WTC11 (cell line): ENCODE results near the gene PLEKHG5.

Source experiments
- CBFB ChIP-seq: sonication (generic); formaldehyde crosslinking; IDR thresholded peaks from 2 replicates; pipeline ENCODE4 v1.8.1; 2022; ENCODE audit warnings: mild to moderate bottlenecking, low read depth, missing genetic modification reagents
- ETV6 ChIP-seq: sonication (generic); formaldehyde crosslinking; IDR thresholded peaks from 2 replicates; pipeline ENCODE4 v1.8.1; 2022; ENCODE audit warnings: mild to moderate bottlenecking, missing genetic modification reagents
- JUN ChIP-seq: sonication (generic); formaldehyde crosslinking; IDR thresholded peaks from 2 replicates; pipeline ENCODE4 v1.8.0; 2023; ENCODE audit warnings: mild to moderate bottlenecking, missing genetic modification reagents
- TP53 ChIP-seq: sonication (generic); formaldehyde crosslinking; IDR thresholded peaks from 2 replicates; pipeline ENCODE4 v1.8.1; 2023; ENCODE audit warnings: mild to moderate bottlenecking, missing genetic modification reagents
- ZNF138 ChIP-seq: sonication (generic); formaldehyde crosslinking; conservative IDR thresholded peaks from 2 replicates; pipeline ENCODE4 v1.8.1; 2022; ENCODE audit warnings: mild to moderate bottlenecking, moderate library complexity, missing genetic modification reagents
- ZNF219 ChIP-seq: sonication (generic); formaldehyde crosslinking; IDR thresholded peaks from 2 replicates; pipeline ENCODE4 v1.8.0; 2023; ENCODE audit warnings: missing genetic modification reagents, mild to moderate bottlenecking, borderline replicate concordance
- ZNF232 ChIP-seq: sonication (generic); formaldehyde crosslinking; IDR thresholded peaks from 2 replicates; pipeline ENCODE4 v1.8.0; 2022; ENCODE audit warnings: mild to moderate bottlenecking, missing genetic modification reagents
- TF ChIP-seq, protein P1 (sequence below): sonication (generic); formaldehyde crosslinking; IDR thresholded peaks from 2 replicates; pipeline ENCODE4 v1.8.1; 2022; ENCODE audit warnings: missing genetic modification reagents, borderline replicate concordance
- TF ChIP-seq, protein P2 (sequence below): fragments of 200-600 bp; IDR thresholded peaks from 2 replicates; pipeline ENCODE4 v1.8.0; 2022; ENCODE audit warnings: antibody characterized with exemption
- TF ChIP-seq, protein P3 (sequence below): sonication (generic); formaldehyde crosslinking; IDR thresholded peaks from 2 replicates; pipeline ENCODE4 v1.8.0; 2022; ENCODE audit warnings: missing genetic modification reagents
- TF ChIP-seq, protein P4 (sequence below): sonication (generic); formaldehyde crosslinking; IDR thresholded peaks from 2 replicates; pipeline ENCODE4 v1.8.1; 2023; ENCODE audit warnings: mild to moderate bottlenecking, missing genetic modification reagents, moderate library complexity
- TF ChIP-seq, protein P5 (sequence below): sonication (generic); formaldehyde crosslinking; IDR thresholded peaks from 2 replicates; pipeline ENCODE4 v1.8.1; 2022; ENCODE audit warnings: low read depth, missing genetic modification reagents, borderline replicate concordance
- TF ChIP-seq, protein P6 (sequence below): sonication (generic); formaldehyde crosslinking; IDR thresholded peaks from 2 replicates; pipeline ENCODE4 v1.8.1; 2022; ENCODE audit warnings: mild to moderate bottlenecking, missing genetic modification reagents, moderate library complexity, borderline replicate concordance

DNA sequence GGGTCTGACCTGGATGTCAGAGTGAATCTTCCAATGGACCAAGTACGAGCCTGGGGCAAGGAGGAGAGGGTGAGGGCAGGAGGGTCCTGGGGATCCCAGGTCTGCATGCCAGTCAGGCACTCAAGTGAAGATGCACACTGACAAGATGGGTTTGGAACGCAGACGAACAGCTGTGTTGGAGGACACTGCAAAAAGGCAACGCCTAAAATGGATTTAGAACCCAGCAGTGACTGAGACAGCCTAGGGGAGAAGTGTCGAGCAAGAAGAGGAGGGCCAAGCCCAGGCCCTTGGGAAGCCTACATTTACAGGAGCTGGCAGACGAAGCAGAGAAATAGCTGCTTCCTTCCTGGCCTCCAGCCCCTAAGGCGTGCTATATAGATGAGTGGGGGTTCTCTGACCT lies 37.0 kb upstream of the PLEKHG5 start:
- TF ChIP-seq TP53 (CRISPR knock-in tag) (no peak), ZNF219 (no peak), ETV6 (no peak), ZNF232 (no peak), CBFB (CRISPR knock-in tag) (no peak), ZNF138 (CRISPR knock-in tag) (no peak), JUN (no peak)
- TF ChIP-seq, protein P1, sequence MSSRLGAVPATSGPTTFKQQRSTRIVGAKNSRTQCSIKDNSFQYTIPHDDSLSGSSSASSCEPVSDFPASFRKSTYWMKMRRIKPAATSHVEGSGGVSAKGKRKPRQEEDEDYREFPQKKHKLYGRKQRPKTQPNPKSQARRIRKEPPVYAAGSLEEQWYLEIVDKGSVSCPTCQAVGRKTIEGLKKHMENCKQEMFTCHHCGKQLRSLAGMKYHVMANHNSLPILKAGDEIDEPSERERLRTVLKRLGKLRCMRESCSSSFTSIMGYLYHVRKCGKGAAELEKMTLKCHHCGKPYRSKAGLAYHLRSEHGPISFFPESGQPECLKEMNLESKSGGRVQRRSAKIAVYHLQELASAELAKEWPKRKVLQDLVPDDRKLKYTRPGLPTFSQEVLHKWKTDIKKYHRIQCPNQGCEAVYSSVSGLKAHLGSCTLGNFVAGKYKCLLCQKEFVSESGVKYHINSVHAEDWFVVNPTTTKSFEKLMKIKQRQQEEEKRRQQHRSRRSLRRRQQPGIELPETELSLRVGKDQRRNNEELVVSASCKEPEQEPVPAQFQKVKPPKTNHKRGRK (CRISPR knock-in tag): no peak
- TF ChIP-seq, protein P2, sequence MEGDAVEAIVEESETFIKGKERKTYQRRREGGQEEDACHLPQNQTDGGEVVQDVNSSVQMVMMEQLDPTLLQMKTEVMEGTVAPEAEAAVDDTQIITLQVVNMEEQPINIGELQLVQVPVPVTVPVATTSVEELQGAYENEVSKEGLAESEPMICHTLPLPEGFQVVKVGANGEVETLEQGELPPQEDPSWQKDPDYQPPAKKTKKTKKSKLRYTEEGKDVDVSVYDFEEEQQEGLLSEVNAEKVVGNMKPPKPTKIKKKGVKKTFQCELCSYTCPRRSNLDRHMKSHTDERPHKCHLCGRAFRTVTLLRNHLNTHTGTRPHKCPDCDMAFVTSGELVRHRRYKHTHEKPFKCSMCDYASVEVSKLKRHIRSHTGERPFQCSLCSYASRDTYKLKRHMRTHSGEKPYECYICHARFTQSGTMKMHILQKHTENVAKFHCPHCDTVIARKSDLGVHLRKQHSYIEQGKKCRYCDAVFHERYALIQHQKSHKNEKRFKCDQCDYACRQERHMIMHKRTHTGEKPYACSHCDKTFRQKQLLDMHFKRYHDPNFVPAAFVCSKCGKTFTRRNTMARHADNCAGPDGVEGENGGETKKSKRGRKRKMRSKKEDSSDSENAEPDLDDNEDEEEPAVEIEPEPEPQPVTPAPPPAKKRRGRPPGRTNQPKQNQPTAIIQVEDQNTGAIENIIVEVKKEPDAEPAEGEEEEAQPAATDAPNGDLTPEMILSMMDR: no peak
- TF ChIP-seq, protein P3, sequence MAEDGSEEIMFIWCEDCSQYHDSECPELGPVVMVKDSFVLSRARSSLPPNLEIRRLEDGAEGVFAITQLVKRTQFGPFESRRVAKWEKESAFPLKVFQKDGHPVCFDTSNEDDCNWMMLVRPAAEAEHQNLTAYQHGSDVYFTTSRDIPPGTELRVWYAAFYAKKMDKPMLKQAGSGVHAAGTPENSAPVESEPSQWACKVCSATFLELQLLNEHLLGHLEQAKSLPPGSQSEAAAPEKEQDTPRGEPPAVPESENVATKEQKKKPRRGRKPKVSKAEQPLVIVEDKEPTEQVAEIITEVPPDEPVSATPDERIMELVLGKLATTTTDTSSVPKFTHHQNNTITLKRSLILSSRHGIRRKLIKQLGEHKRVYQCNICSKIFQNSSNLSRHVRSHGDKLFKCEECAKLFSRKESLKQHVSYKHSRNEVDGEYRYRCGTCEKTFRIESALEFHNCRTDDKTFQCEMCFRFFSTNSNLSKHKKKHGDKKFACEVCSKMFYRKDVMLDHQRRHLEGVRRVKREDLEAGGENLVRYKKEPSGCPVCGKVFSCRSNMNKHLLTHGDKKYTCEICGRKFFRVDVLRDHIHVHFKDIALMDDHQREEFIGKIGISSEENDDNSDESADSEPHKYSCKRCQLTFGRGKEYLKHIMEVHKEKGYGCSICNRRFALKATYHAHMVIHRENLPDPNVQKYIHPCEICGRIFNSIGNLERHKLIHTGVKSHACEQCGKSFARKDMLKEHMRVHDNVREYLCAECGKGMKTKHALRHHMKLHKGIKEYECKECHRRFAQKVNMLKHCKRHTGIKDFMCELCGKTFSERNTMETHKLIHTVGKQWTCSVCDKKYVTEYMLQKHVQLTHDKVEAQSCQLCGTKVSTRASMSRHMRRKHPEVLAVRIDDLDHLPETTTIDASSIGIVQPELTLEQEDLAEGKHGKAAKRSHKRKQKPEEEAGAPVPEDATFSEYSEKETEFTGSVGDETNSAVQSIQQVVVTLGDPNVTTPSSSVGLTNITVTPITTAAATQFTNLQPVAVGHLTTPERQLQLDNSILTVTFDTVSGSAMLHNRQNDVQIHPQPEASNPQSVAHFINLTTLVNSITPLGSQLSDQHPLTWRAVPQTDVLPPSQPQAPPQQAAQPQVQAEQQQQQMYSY (CRISPR knock-in tag): no peak
- TF ChIP-seq, protein P4, sequence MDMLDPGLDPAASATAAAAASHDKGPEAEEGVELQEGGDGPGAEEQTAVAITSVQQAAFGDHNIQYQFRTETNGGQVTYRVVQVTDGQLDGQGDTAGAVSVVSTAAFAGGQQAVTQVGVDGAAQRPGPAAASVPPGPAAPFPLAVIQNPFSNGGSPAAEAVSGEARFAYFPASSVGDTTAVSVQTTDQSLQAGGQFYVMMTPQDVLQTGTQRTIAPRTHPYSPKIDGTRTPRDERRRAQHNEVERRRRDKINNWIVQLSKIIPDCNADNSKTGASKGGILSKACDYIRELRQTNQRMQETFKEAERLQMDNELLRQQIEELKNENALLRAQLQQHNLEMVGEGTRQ (CRISPR knock-in tag): no peak
- TF ChIP-seq, protein P5, sequence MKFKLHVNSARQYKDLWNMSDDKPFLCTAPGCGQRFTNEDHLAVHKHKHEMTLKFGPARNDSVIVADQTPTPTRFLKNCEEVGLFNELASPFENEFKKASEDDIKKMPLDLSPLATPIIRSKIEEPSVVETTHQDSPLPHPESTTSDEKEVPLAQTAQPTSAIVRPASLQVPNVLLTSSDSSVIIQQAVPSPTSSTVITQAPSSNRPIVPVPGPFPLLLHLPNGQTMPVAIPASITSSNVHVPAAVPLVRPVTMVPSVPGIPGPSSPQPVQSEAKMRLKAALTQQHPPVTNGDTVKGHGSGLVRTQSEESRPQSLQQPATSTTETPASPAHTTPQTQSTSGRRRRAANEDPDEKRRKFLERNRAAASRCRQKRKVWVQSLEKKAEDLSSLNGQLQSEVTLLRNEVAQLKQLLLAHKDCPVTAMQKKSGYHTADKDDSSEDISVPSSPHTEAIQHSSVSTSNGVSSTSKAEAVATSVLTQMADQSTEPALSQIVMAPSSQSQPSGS (CRISPR knock-in tag): no peak
- TF ChIP-seq, protein P6, sequence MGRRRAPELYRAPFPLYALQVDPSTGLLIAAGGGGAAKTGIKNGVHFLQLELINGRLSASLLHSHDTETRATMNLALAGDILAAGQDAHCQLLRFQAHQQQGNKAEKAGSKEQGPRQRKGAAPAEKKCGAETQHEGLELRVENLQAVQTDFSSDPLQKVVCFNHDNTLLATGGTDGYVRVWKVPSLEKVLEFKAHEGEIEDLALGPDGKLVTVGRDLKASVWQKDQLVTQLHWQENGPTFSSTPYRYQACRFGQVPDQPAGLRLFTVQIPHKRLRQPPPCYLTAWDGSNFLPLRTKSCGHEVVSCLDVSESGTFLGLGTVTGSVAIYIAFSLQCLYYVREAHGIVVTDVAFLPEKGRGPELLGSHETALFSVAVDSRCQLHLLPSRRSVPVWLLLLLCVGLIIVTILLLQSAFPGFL (CRISPR knock-in tag): no peak
